Measurements from ENCODE around the gene DIABLO. TPM values are rescaled to one million over a fixed set of nuclear protein-coding genes. Genes with fewer than 3 reads are reported as not detected.

Gene DIABLO
- total and polyA plus RNA-seq, 12 donors = 40.2 to 100 (median 51.9) TPM

DNA sequence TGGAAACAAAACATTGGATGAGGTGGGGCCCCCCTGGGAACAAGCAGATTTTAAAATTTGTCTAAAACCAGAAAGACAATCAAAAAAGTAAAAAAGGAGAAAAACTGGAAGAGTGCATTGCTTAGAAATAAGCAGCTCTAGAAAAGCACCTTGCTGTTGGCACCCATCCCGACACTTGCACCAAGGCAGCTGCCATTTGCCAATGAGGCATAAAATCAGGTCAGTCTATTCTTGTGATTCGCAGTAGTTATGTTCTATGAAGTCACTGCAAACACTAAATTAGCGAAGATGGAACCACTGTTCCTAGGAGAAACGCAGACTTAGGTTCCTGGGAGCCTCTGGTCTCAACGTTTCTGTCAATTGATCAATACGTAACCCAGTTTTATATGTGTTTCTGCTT lies 24.2 kb upstream of the DIABLO start:
- WGBS, 4 donors = 93 to 96% (median 94%) methylated on average over 6 of the region's 6 CpGs
- Histone ChIP-seq H3K27ac (no peak overlapping the region), H3K27me3 (no peaks in the 10 kb centered on the region), H3K9me3 (replicated peaks in 1 of 3) (no peaks in the 10 kb centered on the region), H3K4me3 (no peak overlapping the region), H3K36me3 (replicated peaks in 1 of 2) (peaks cover 0 to 28% of the 10 kb centered on the region in 2 donors), H3K4me1 (replicated peaks in 1 of 2) (no peaks in the 10 kb centered on the region)
- intact Hi-C loops (cut with DNase I) = no loop called here
- peak in 1 of 7 donors; percentile 48 for DNase-seq
- TF ChIP-seq POLR2A (IDR thresholded peaks at IDR 0.05) = no peak
- TF ChIP-seq, protein P1, sequence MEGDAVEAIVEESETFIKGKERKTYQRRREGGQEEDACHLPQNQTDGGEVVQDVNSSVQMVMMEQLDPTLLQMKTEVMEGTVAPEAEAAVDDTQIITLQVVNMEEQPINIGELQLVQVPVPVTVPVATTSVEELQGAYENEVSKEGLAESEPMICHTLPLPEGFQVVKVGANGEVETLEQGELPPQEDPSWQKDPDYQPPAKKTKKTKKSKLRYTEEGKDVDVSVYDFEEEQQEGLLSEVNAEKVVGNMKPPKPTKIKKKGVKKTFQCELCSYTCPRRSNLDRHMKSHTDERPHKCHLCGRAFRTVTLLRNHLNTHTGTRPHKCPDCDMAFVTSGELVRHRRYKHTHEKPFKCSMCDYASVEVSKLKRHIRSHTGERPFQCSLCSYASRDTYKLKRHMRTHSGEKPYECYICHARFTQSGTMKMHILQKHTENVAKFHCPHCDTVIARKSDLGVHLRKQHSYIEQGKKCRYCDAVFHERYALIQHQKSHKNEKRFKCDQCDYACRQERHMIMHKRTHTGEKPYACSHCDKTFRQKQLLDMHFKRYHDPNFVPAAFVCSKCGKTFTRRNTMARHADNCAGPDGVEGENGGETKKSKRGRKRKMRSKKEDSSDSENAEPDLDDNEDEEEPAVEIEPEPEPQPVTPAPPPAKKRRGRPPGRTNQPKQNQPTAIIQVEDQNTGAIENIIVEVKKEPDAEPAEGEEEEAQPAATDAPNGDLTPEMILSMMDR (IDR thresholded peaks at IDR 0.05) = no peak

DNA sequence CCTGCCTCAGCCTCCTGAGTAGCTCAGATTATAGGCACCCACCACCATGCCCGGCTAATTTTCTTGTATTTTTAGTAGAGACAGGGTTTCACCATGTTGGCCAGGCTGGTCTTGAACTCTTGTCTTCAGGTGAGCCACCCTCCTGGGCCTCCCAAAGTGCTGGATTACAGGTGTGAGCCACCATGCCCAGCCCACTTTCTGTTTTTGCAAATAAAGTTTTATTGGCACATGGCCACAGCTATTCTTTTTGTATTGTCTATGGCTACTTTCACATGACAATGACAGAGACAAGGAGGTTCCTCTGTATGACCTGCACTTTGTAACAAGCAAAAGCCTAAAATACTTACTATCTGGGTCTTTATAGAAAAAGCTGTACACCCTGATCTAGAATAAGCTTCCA lies 19.7 kb upstream of the DIABLO start:
- Histone ChIP-seq H3K27ac (no peak overlapping the region), H3K9me3 (replicated peaks in 1 of 3) (no peaks in the 10 kb centered on the region), H3K4me1 (replicated peaks in 1 of 2) (no peaks in the 10 kb centered on the region), H3K4me3 (no peak overlapping the region), H3K27me3 (no peaks in the 10 kb centered on the region), H3K36me3 (replicated peaks in 1 of 2) (peaks cover 0 to 34% of the 10 kb centered on the region in 2 donors)
- no peak for TF ChIP-seq POLR2A (IDR thresholded peaks at IDR 0.05)
- TF ChIP-seq, protein P1 (IDR thresholded peaks at IDR 0.05) = no peak
- intact Hi-C loops (cut with DNase I) = no loop called here
- whole genome bisulfite sequencing, 4 donors = 94 to 100% (median 98%) methylated on average over 1 of the region's 1 CpG
- peak in 1 of 7 donors; percentile 35 for DNase-seq

DNA sequence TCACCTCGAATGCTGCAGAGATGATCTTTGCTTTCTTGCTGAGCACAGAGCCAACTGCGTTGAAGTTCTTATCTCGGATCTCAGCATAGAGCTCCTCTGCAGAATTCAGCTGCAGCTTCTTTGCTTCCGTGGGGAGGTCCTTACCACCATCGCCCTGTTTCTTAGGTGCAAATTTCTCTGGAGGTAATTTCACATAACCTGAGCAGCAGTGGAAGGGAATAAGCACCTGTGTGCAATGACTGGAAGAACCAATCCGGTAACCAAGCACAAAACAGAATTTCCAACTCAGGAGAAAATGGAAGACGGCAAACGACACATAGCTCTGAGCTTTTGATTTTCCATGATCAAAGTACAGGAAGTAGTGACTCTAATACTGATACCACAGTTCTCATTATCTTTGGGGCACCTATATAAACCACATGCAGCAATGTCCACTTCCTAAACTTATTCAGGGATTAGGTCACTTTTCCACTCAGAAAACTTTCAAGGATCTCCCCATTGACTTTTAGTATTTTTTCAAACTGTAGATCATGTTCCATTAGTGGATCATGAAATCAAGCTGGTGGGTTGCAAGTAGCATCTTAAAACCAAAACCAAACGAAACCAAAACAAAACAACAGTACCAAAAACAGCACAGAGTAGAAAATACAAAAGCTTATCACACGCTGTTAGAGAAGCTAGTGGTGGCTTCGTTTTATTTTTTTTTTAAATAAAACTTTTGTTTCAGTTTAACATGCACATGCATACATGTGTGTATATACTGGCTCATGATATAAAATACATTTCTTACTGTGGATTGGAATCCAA lies 18.9 kb upstream of the DIABLO start:
- Histone ChIP-seq H3K27me3 (no peaks in the 10 kb centered on the region), H3K4me3 (no peak overlapping the region), H3K36me3 (replicated peaks in 1 of 2) (peaks cover 0 to 31% of the 10 kb centered on the region in 2 donors), H3K27ac (no peak overlapping the region), H3K4me1 (replicated peaks in 1 of 2) (no peaks in the 10 kb centered on the region), H3K9me3 (replicated peaks in 1 of 3) (no peaks in the 10 kb centered on the region)
- intact Hi-C loops (cut with DNase I) = no loop called here
- WGBS, 4 donors = 78 to 88% (median 86%) methylated on average over 11 of the region's 11 CpGs
- no peak for TF ChIP-seq POLR2A (IDR thresholded peaks at IDR 0.05)
- peak in 1 of 7 donors; percentile 18 for DNase-seq

DNA sequence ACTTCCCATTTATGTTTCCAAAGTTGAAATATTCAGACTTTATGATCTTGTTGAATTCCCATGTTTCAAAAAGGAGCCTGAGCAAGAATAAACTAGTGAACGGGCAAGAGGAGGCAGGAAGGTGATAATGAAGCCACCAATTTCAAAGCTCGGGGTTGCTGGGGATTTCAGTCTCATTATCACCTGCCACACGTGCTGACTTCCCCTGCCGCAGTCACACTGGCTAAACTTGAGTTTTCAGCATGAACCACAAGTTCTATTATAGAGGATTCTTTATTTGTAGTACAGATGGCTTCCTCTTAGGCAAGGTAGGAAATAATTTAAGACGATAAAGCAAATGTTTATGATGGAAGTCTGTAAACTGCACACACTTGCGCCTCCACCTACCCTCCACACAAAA lies 18.1 kb upstream of the DIABLO start:
- Histone ChIP-seq H3K9me3 (replicated peaks in 1 of 3) (no peaks in the 10 kb centered on the region), H3K36me3 (replicated peaks in 1 of 2) (peaks cover 0 to 23% of the 10 kb centered on the region in 2 donors), H3K27me3 (no peaks in the 10 kb centered on the region), H3K27ac (no peak overlapping the region), H3K4me1 (replicated peaks in 1 of 2) (no peaks in the 10 kb centered on the region), H3K4me3 (no peak overlapping the region)
- WGBS, 4 donors = 83 to 88% (median 85%) methylated on average over 6 of the region's 6 CpGs
- intact Hi-C loops (cut with DNase I) = no loop called here
- DNase-seq = peak in 1 of 7 donors; percentile 11
- TF ChIP-seq, protein P1 (IDR thresholded peaks at IDR 0.05) = no peak
- no peak for TF ChIP-seq POLR2A (IDR thresholded peaks at IDR 0.05)

DNA sequence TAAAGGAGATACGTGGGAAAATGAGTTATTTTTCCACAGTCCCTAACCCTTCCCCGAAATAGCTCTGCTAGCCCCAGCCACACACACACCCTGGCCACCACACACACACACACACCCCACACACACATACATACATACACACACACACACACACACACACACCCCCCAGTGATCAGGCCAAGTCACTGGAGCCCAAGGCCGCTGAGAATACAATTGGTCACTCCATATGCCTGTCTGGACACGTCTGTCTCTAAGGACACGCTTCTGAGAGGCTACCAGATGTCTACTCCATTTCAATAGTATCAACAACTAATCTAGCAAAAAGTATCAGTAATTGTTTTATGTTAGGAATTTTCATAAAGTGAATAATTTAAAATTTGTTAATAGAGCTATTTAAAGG lies 13.0 kb upstream of the DIABLO start:
- H3K9me3 ChIP-seq (replicated peaks in 1 of 3) = no peaks in the 10 kb centered on the region
- no peaks in the 10 kb centered on the region for H3K27me3 ChIP-seq
- TF ChIP-seq POLR2A (IDR thresholded peaks at IDR 0.05) = no peak
- TF ChIP-seq, protein P1 (IDR thresholded peaks at IDR 0.05) = no peak
- intact Hi-C loops (cut with DNase I) = no loop called here
- H3K36me3 ChIP-seq (replicated peaks in 1 of 2) = peaks cover 0 to 46% of the 10 kb centered on the region in 2 donors
- H3K4me3 ChIP-seq = no peak overlapping the region
- WGBS, 4 donors = 89 to 92% (median 90%) methylated on average over 5 of the region's 5 CpGs
- peak in 1 of 7 donors; percentile 35 for DNase-seq
- no peak overlapping the region for H3K27ac ChIP-seq
- H3K4me1 ChIP-seq (replicated peaks in 1 of 2) = no peaks in the 10 kb centered on the region
